ENCODE measurements around the gene MACF1.

Gene MACF1

GRCh38 chr1:39396671-39397070 lies 192.2 kb downstream of the MACF1 start:
- Histone ChIP-seq H3K4me1 (ENCODE audit: control insufficient read depth, insufficient read depth, low read length) (peaks cover 24% of the 10 kb centered on the region), H3K9me3 (ENCODE audit: control insufficient read depth, low read length) (no peaks in the 10 kb centered on the region), H3K36me3 (ENCODE audit: control insufficient read depth, insufficient read depth, low read length) (no peaks in the 10 kb centered on the region), H3K27ac (ENCODE audit: insufficient read depth, low read depth, low read length, poor library complexity, severe bottlenecking) (no peak overlapping the region), H3K27me3 (ENCODE audit: control insufficient read depth, insufficient read depth, low read length, poor library complexity, severe bottlenecking) (no peaks in the 10 kb centered on the region), H3K4me3 (ENCODE audit: insufficient read depth, low read depth, low read length) (no peak overlapping the region)
- 92 to 97% methylated on average over 3 to 4 of the region's 5 CpGs for WGBS, 2 experiments

- no peaks in the 10 kb centered on the region for H3K27me3 ChIP-seq (ENCODE audit: control insufficient read depth, insufficient read depth, low read length, poor library complexity, severe bottlenecking)
- WGBS, 2 experiments, result 88 to 93% methylated on average over 4 of the region's 5 CpGs
- no peak overlapping the region for H3K4me3 ChIP-seq (ENCODE audit: insufficient read depth, low read depth, low read length)
- H3K36me3 ChIP-seq (ENCODE audit: control insufficient read depth, insufficient read depth, low read length), result no peaks in the 10 kb centered on the region
- H3K9me3 ChIP-seq (ENCODE audit: control insufficient read depth, low read length), result no peaks in the 10 kb centered on the region
- no peak overlapping the region for H3K27ac ChIP-seq (ENCODE audit: insufficient read depth, low read depth, low read length, poor library complexity, severe bottlenecking)
- peaks cover 18% of the 10 kb centered on the region for H3K4me1 ChIP-seq (ENCODE audit: control insufficient read depth, insufficient read depth, low read length)
These were observed 193.0 kb downstream of the MACF1 start for GRCh38 chr1:39397487-39397886.

DNA sequence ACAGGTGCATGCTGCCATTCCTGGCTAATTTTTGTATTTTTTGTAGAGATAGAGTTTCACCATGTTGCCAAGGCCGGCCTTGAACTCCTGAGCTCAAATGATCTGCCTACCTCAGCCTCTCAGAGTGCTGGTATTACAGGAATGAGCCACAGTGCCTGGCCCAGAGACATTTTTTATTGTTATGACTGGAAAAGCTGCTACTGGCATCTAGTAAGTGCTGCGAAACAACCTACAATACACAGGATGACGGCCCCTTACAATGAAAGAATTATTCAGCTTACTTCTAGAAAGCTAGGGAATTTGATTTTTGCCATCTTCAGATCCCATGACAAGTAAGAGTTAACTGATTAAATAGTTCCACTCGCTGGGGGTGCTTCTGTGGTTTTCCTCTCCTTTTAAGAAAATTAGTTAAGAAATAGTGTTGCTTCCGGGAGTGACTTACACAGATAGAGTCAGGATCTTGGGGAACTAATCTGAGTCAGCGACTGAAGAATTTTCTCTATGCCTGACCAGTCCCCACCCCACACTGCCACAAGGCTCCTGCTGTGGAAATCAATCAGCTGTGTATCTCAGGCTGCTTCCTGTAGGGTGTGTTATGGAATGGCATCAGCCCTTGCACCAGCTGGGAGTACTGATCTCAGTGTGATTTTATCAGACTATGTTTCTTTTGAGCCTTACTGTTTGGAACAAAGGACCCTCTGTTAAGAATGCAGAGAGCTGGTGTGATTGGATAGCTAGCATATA lies 194.0 kb downstream of the MACF1 start:
- Histone ChIP-seq H3K27ac (ENCODE audit: insufficient read depth, low read depth, low read length, poor library complexity, severe bottlenecking) (peak overlapping the region; percentile 11), H3K36me3 (ENCODE audit: control insufficient read depth, insufficient read depth, low read length) (no peaks in the 10 kb centered on the region), H3K27me3 (ENCODE audit: control insufficient read depth, insufficient read depth, low read length, poor library complexity, severe bottlenecking) (no peaks in the 10 kb centered on the region), H3K4me1 (ENCODE audit: control insufficient read depth, insufficient read depth, low read length) (peaks cover 18% of the 10 kb centered on the region), H3K4me3 (ENCODE audit: insufficient read depth, low read depth, low read length) (no peak overlapping the region), H3K9me3 (ENCODE audit: control insufficient read depth, low read length) (no peaks in the 10 kb centered on the region)
- WGBS, 2 experiments, result 54 to 65% methylated on average over 5 to 6 of the region's 6 CpGs

DNA sequence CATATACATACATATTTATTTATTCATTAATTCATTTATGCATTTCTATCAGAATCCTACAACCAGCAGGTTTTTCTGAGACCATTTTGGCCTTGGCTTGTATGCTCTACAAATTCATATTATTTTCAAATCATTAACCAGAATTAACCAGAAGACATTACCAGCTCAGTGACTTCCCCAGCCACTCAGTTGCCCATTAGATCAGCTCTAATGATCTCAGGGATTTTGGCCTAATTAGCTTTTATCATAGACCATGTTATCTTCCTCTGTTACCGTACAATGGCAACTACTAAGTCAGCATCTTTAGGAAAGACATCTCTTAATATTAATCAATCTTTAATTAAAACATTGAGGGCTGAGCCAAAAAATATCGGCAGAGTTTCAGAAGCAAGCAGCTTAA lies 196.6 kb downstream of the MACF1 start:
- 96 to 98% methylated on average over 2 of the region's 2 CpGs for WGBS, 2 experiments
- peaks cover 18% of the 10 kb centered on the region for H3K4me1 ChIP-seq (ENCODE audit: control insufficient read depth, insufficient read depth, low read length)
- no peak overlapping the region for H3K27ac ChIP-seq (ENCODE audit: insufficient read depth, low read depth, low read length, poor library complexity, severe bottlenecking)
- no peaks in the 10 kb centered on the region for H3K27me3 ChIP-seq (ENCODE audit: control insufficient read depth, insufficient read depth, low read length, poor library complexity, severe bottlenecking)
- no peaks in the 10 kb centered on the region for H3K36me3 ChIP-seq (ENCODE audit: control insufficient read depth, insufficient read depth, low read length)
- H3K4me3 ChIP-seq (ENCODE audit: insufficient read depth, low read depth, low read length), result no peak overlapping the region
- H3K9me3 ChIP-seq (ENCODE audit: control insufficient read depth, low read length), result no peaks in the 10 kb centered on the region

DNA sequence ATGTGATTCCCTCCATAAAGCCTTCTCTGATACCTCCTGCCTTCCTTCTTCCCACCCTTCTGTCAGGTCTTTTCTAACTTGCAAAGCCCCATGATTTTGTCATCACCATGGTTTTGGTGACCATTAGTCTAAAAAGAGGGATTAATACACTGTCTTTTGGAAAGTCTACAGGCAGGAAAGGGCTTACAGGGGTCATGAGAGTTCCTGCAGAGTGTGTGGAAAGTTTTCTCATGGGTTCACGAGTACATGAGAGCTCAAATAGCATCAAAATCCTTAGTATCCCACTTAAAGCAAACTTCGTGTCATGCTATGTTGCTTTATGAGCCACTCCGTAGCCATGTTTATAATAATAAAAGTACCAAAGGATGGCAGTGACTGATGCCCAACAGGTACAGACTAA lies 200.4 kb downstream of the MACF1 start:
- Histone ChIP-seq H3K27me3 (ENCODE audit: control insufficient read depth, insufficient read depth, low read length, poor library complexity, severe bottlenecking) (no peaks in the 10 kb centered on the region), H3K36me3 (ENCODE audit: control insufficient read depth, insufficient read depth, low read length) (no peaks in the 10 kb centered on the region), H3K27ac (ENCODE audit: insufficient read depth, low read depth, low read length, poor library complexity, severe bottlenecking) (no peak overlapping the region), H3K4me1 (ENCODE audit: control insufficient read depth, insufficient read depth, low read length) (peaks cover 10% of the 10 kb centered on the region), H3K9me3 (ENCODE audit: control insufficient read depth, low read length) (no peaks in the 10 kb centered on the region), H3K4me3 (ENCODE audit: insufficient read depth, low read depth, low read length) (no peak overlapping the region)
- WGBS, 2 experiments, result 92 to 94% methylated on average over 3 of the region's 3 CpGs

DNA sequence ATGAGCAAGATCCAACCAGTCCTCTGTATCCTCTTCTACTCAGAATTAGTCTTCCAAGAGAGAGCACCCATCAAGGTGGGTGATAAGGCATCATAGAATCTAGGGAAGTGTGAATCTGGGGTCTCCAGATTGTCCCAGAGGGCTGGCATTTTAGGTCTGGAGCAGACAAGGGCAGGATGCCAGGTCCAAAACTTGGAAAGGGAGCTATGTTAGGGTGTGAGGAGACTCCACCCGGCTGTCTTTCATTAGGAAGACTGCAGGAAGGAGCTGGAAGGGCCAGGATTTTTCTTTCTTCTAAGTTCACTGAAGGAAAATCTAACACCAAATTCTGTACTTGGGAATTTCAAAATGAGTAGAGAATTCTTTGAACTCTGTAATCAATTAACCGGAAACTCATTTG lies 200.9 kb downstream of the MACF1 start:
- Histone ChIP-seq H3K9me3 (ENCODE audit: control insufficient read depth, low read length) (no peaks in the 10 kb centered on the region), H3K4me3 (ENCODE audit: insufficient read depth, low read depth, low read length) (no peak overlapping the region), H3K36me3 (ENCODE audit: control insufficient read depth, insufficient read depth, low read length) (no peaks in the 10 kb centered on the region), H3K27me3 (ENCODE audit: control insufficient read depth, insufficient read depth, low read length, poor library complexity, severe bottlenecking) (no peaks in the 10 kb centered on the region), H3K27ac (ENCODE audit: insufficient read depth, low read depth, low read length, poor library complexity, severe bottlenecking) (no peak overlapping the region), H3K4me1 (ENCODE audit: control insufficient read depth, insufficient read depth, low read length) (peaks cover 14% of the 10 kb centered on the region)
- 93 to 95% methylated on average over 2 of the region's 2 CpGs for WGBS, 2 experiments

DNA sequence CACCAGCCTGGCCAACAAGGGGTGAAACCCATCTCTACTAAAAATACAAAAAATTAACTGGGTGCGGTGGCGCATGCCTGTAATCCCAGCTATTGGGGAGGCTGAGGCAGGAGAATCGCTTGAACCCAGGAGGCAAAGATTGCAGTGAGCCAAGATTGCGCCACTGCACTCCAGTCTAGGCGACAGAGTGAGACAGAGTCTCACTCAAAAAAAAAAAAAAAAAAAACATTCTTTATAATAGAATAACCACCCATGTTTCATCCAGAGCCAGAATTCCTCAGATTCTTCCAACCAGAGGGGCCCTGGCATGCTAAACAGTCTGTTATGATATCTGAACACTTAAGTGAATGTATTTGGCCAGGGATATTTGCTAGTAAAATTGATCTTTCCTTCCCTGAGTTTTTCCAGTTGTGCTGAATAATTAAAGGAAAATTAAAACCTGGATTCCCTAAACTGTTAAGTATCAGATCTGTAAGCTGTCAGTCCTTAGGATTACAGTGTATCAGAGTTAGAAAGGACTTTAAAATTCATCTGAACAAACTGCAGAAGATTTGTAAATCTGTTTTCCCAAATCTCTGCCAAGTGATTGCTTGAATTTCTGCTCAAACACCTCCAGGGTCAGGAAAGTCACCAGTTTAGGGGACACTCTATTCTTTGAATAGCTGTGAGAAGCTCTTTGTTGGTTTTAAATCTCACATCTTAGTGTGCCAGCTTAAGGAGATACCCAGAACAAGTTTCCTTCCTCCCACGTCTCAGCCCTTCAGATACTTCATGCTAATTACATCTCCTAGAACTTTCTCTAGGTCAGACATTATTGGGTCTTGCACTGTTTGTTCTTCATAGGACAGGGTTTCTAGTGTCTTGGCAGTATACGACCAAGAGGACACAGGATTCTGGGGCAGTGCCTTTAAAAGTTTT lies 202.3 kb downstream of the MACF1 start:
- H3K4me1 ChIP-seq (ENCODE audit: control insufficient read depth, insufficient read depth, low read length), result peaks cover 23% of the 10 kb centered on the region
- no peak overlapping the region for H3K4me3 ChIP-seq (ENCODE audit: insufficient read depth, low read depth, low read length)
- WGBS, 2 experiments, result 80 to 84% methylated on average over 7 of the region's 7 CpGs
- no peaks in the 10 kb centered on the region for H3K9me3 ChIP-seq (ENCODE audit: control insufficient read depth, low read length)
- H3K27me3 ChIP-seq (ENCODE audit: control insufficient read depth, insufficient read depth, low read length, poor library complexity, severe bottlenecking), result no peaks in the 10 kb centered on the region
- H3K36me3 ChIP-seq (ENCODE audit: control insufficient read depth, insufficient read depth, low read length), result peaks cover 1% of the 10 kb centered on the region
- peak overlapping the region; percentile 27 for H3K27ac ChIP-seq (ENCODE audit: insufficient read depth, low read depth, low read length, poor library complexity, severe bottlenecking)

- Histone ChIP-seq H3K27ac (ENCODE audit: insufficient read depth, low read depth, low read length, poor library complexity, severe bottlenecking) (peak overlapping the region; percentile 97), H3K4me1 (ENCODE audit: control insufficient read depth, insufficient read depth, low read length) (peaks cover 27% of the 10 kb centered on the region), H3K4me3 (ENCODE audit: insufficient read depth, low read depth, low read length) (peak overlapping the region; percentile 89), H3K27me3 (ENCODE audit: control insufficient read depth, insufficient read depth, low read length, poor library complexity, severe bottlenecking) (no peaks in the 10 kb centered on the region), H3K36me3 (ENCODE audit: control insufficient read depth, insufficient read depth, low read length) (peaks cover 8% of the 10 kb centered on the region), H3K9me3 (ENCODE audit: control insufficient read depth, low read length) (no peaks in the 10 kb centered on the region)
- WGBS, 2 experiments, result 76 to 77% methylated on average over 6 of the region's 6 CpGs
These were observed 203.0 kb downstream of the MACF1 start for GRCh38 chr1:39407510-39407895.

- Histone ChIP-seq H3K9me3 (ENCODE audit: control insufficient read depth, low read length) (no peaks in the 10 kb centered on the region), H3K27me3 (ENCODE audit: control insufficient read depth, insufficient read depth, low read length, poor library complexity, severe bottlenecking) (no peaks in the 10 kb centered on the region), H3K27ac (ENCODE audit: insufficient read depth, low read depth, low read length, poor library complexity, severe bottlenecking) (peak overlapping the region; percentile 97), H3K36me3 (ENCODE audit: control insufficient read depth, insufficient read depth, low read length) (peaks cover 9% of the 10 kb centered on the region), H3K4me1 (ENCODE audit: control insufficient read depth, insufficient read depth, low read length) (peaks cover 27% of the 10 kb centered on the region), H3K4me3 (ENCODE audit: insufficient read depth, low read depth, low read length) (peak overlapping the region; percentile 89)
- WGBS, 2 experiments, result 4 to 5% methylated on average over 37 of the region's 38 CpGs
These were observed 203.6 kb downstream of the MACF1 start for GRCh38 chr1:39407896-39408640.

GRCh38 chr1:39408641-39409054 lies 204.2 kb downstream of the MACF1 start:
- Histone ChIP-seq H3K27me3 (ENCODE audit: control insufficient read depth, insufficient read depth, low read length, poor library complexity, severe bottlenecking) (no peaks in the 10 kb centered on the region), H3K4me1 (ENCODE audit: control insufficient read depth, insufficient read depth, low read length) (peaks cover 27% of the 10 kb centered on the region), H3K27ac (ENCODE audit: insufficient read depth, low read depth, low read length, poor library complexity, severe bottlenecking) (peak overlapping the region; percentile 97), H3K4me3 (ENCODE audit: insufficient read depth, low read depth, low read length) (peak overlapping the region; percentile 89), H3K36me3 (ENCODE audit: control insufficient read depth, insufficient read depth, low read length) (peaks cover 9% of the 10 kb centered on the region), H3K9me3 (ENCODE audit: control insufficient read depth, low read length) (no peaks in the 10 kb centered on the region)
- 0 to 1% methylated on average over 53 of the region's 53 CpGs for WGBS, 2 experiments
